Upper lobe of left lung (tissue), 6 donors: ENCODE data around the gene ITPR1. TPM values are rescaled to one million over a fixed set of nuclear protein-coding genes. Genes with fewer than 3 reads are reported as not detected.
A peak's percentile ranks its signal among the peaks of the same experiment; 100 is the strongest.

Experiments
- ATAC-seq, 2 donors: fragments of 200-7000 bp; cut with Tn5 transposase; one replicate each; pipeline ENCODE4 v1.9.1; 2022; ENCODE audit warnings: mild to moderate bottlenecking in 2 of 2, moderate library complexity in 2 of 2; ENCODE audit not compliant: low FRiP score in 2 of 2
- DNase-seq, 2 donors: peaks; one replicate each; pipeline ENCODE4 v3.0.0-alpha.2; 2019 to 2020
- H3K27ac ChIP-seq, 4 donors: fragments of 200-600 bp; sonication (generic); one replicate each; pipeline ENCODE4 v1.5.1; 2016 to 2019
- H3K27me3 ChIP-seq, 4 donors: fragments of 200-600 bp; sonication (generic); one replicate each; pipeline ENCODE4 v1.5.1; 2017 to 2019
- H3K36me3 ChIP-seq, 4 donors: fragments of 200-600 bp; sonication (generic); one replicate each; pipeline ENCODE4 v1.5.1; 2016 to 2019
- H3K4me1 ChIP-seq, 4 donors: fragments of 200-600 bp; sonication (generic); one replicate each; pipeline ENCODE4 v1.5.1; 2018 to 2019
- H3K4me3 ChIP-seq, 4 donors: fragments of 200-600 bp; sonication (generic); one replicate each; pipeline ENCODE4 v1.5.1; 2017 to 2019; ENCODE audit warnings: mild to moderate bottlenecking in 2 of 4, moderate library complexity in 1 of 4
- H3K9me3 ChIP-seq, 4 donors: fragments of 200-600 bp; sonication (generic); one replicate each; pipeline ENCODE4 v1.5.1; 2018 to 2019
- CTCF ChIP-seq, 6 experiments: fragments of 450-650 bp in 4 of 6; fragments of 200-600 bp in 2 of 6; sonication (generic) in 2 of 6; IDR thresholded peaks; one replicate each; pipeline ENCODE4 v1.5.1; 2016 to 2019; ENCODE audit warnings: antibody characterized with exemption in 6 of 6
- EP300 ChIP-seq, 4 donors: sonication (generic); formaldehyde crosslinking; IDR thresholded peaks; one replicate each; pipeline ENCODE4 v1.5.1; 2017; ENCODE audit warnings: antibody characterized with exemption in 4 of 4, control low read depth in 2 of 4
- POLR2A ChIP-seq, 4 donors: fragments of 450-650 bp; IDR thresholded peaks; one replicate each; pipeline ENCODE4 v1.5.1; 2016 to 2017; ENCODE audit warnings: antibody characterized with exemption in 4 of 4, mild to moderate bottlenecking in 2 of 4
- POLR2AphosphoS5 ChIP-seq, 2 donors: sonication (generic); formaldehyde crosslinking; IDR thresholded peaks; one replicate each; pipeline ENCODE4 v1.5.1; 2017; ENCODE audit warnings: antibody characterized with exemption in 2 of 2
- WGBS, 2 donors: methylation state at CpG; one replicate each; pipeline ENCODE4 v1.1.5; 2017 to 2018; 5-methylcytosine and 5-hydroxymethylcytosine counted together
- total RNA-seq, 6 donors: library from RNA; depleted of rRNA in 4 of 6; stranded (reverse); fragments of >200 nt in 4 of 6; gene quantifications; one replicate each; pipeline versions ENCODE4 v1.1.0 to v1.2.1, GENCODE V29; 2016 to 2021
- donor health status: DM: no; HTN: no; CAD: no; lungs with moderate emphysema.
- donor health status: DM: no; HTN: yes; CAD: no; lungs with severe emphysema.

ITPR1 gene
- total RNA-seq, 6 donors from 2014 or later, result 55.5 to 136 (median 66.2) TPM

- no peaks in the 10 kb centered on the region for H3K27me3 ChIP-seq
- no peaks in the 10 kb centered on the region for H3K36me3 ChIP-seq
- H3K4me1 ChIP-seq, result peaks cover 15 to 21% (median 16%) of the 10 kb centered on the region in 4 donors
- 92% methylated on average over 4 of the region's 4 CpGs for WGBS, 2 donors
- no peak for TF ChIP-seq POLR2AphosphoS5 (IDR thresholded peaks at IDR 0.05)
- no peak overlapping the region for H3K27ac ChIP-seq
- no peak overlapping the region for H3K4me3 ChIP-seq
- no peaks in the 10 kb centered on the region for H3K9me3 ChIP-seq
- ATAC-seq (no peak), DNase-seq (no peak)
These were observed 283.3 kb downstream of the ITPR1 start for GRCh38 chr3:4776399-4776979.

- TF ChIP-seq CTCF (IDR thresholded peaks at IDR 0.05) (no peak), EP300 (IDR thresholded peaks at IDR 0.05) (no peak), POLR2A (IDR thresholded peaks at IDR 0.05) (no peak), POLR2AphosphoS5 (IDR thresholded peaks at IDR 0.05) (no peak)
- H3K27ac ChIP-seq, result no peak overlapping the region
- no peaks in the 10 kb centered on the region for H3K9me3 ChIP-seq
- WGBS, 2 donors, result 71 to 81% methylated on average over 5 of the region's 5 CpGs
- no peak for DNase-seq
- peaks cover 9 to 17% (median 10%) of the 10 kb centered on the region in 4 donors for H3K4me1 ChIP-seq
- H3K4me3 ChIP-seq, result no peak overlapping the region
- peak in 1 of 2 donors; percentile 85 for ATAC-seq
- no peaks in the 10 kb centered on the region for H3K27me3 ChIP-seq
- H3K36me3 ChIP-seq, result no peaks in the 10 kb centered on the region
These were observed 283.9 kb downstream of the ITPR1 start for GRCh38 chr3:4776980-4777581.

- no peaks in the 10 kb centered on the region for H3K27me3 ChIP-seq
- DNase-seq, result no peak
- peaks cover 0 to 5% (median 0%) of the 10 kb centered on the region in 4 donors for H3K36me3 ChIP-seq
- WGBS, 2 donors, result 99 to 100% methylated on average over 2 of the region's 2 CpGs
- H3K4me3 ChIP-seq, result no peak overlapping the region
- no peak for TF ChIP-seq EP300 (IDR thresholded peaks at IDR 0.05)
- no peak for TF ChIP-seq CTCF (IDR thresholded peaks at IDR 0.05)
- no peak for TF ChIP-seq POLR2AphosphoS5 (IDR thresholded peaks at IDR 0.05)
- TF ChIP-seq POLR2A (IDR thresholded peaks at IDR 0.05), result no peak
- no peaks in the 10 kb centered on the region for H3K9me3 ChIP-seq
- H3K4me1 ChIP-seq, result peaks cover 0 to 6% (median under 1%) of the 10 kb centered on the region in 4 donors
- H3K27ac ChIP-seq, result no peak overlapping the region
- no peak for ATAC-seq
These were observed 285.0 kb downstream of the ITPR1 start for GRCh38 chr3:4778119-4778518.

GRCh38 chr3:4778740-4779139, 285.6 kb downstream of the ITPR1 start:
- Histone ChIP-seq H3K9me3 (no peaks in the 10 kb centered on the region), H3K27ac (no peak overlapping the region), H3K27me3 (no peaks in the 10 kb centered on the region), H3K4me3 (no peak overlapping the region), H3K4me1 (peaks cover 0 to 3% (median 0%) of the 10 kb centered on the region in 4 donors), H3K36me3 (peaks cover 0 to 6% (median 4%) of the 10 kb centered on the region in 4 donors)
- TF ChIP-seq POLR2AphosphoS5 (IDR thresholded peaks at IDR 0.05) (no peak), CTCF (IDR thresholded peaks at IDR 0.05) (no peak), POLR2A (IDR thresholded peaks at IDR 0.05) (no peak), EP300 (IDR thresholded peaks at IDR 0.05) (no peak)
- 100% methylated on average over 1 of the region's 1 CpG for WGBS, 2 donors
- DNase-seq, result no peak
- no peak for ATAC-seq

- 74 to 82% methylated on average over 5 of the region's 5 CpGs for WGBS, 2 donors
- no peak overlapping the region for H3K4me3 ChIP-seq
- no peaks in the 10 kb centered on the region for H3K9me3 ChIP-seq
- no peak for ATAC-seq
- peaks cover 0 to 14% (median 7%) of the 10 kb centered on the region in 4 donors for H3K36me3 ChIP-seq
- DNase-seq, result no peak
- TF ChIP-seq POLR2A (IDR thresholded peaks at IDR 0.05) (no peak), CTCF (IDR thresholded peaks at IDR 0.05) (no peak), EP300 (IDR thresholded peaks at IDR 0.05) (no peak), POLR2AphosphoS5 (IDR thresholded peaks at IDR 0.05) (no peak)
- peaks cover 0 to 3% (median 0%) of the 10 kb centered on the region in 4 donors for H3K4me1 ChIP-seq
- no peaks in the 10 kb centered on the region for H3K27me3 ChIP-seq
- H3K27ac ChIP-seq, result no peak overlapping the region
These were observed 287.4 kb downstream of the ITPR1 start for GRCh38 chr3:4780545-4780957.
